NCI-H2171 treated with DMSO at 0.1 percent for 48 hours (cell line): ENCODE measurements around the gene GJB5.

Source experiments
- DNase-seq: peaks from one replicate; lab custom pipeline; 2025; lab: John Stamatoyannopoulos, UW

The GJB5 gene

GRCh38 chr1:34776911-34777310 lies 22.1 kb downstream of the GJB5 start:
- DNase-seq = no peak

GRCh38 chr1:34777519-34778321 lies 22.9 kb downstream of the GJB5 start:
- no peak for DNase-seq

DNA sequence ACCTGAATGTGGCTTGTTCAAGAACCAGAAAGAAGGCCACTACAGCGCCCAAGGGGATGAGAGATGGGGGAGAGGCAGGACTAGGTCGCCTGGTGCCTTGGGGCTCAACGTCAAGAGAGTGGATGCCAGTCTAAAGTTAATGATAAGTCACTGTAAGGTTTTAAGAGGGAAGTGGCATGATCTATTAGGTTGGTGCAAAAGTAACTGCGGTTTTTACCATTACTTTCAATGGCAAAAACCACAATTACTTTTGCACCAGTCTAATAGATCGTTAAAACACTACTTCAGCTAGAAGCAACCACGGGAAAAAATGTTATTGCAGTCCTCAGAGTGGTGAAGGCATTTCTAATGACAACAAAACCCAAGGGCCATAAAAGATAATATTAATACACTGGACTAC lies 23.5 kb downstream of the GJB5 start:
- DNase-seq = no peak

DNA sequence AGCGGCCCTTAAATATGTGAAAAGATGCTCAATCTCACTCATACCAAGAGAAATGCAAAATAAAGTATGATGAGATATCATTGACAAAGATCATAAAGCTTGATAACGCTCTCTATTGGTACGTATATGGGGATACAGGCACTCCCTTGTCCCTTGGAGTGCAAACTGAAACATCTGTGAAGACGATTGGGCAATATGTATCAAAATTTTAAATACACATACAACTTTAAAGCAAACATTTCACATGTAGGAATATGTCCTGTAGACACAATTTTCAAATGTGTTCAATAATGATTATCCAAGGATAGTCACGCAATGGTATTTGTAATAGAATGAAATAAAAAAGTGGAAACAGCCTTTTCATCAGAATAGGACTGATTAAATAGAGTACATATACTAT lies 24.2 kb downstream of the GJB5 start:
- no peak for DNase-seq

- DNase-seq = no peak
Measured at GRCh38 chr1:34779526-34779925, 24.7 kb downstream of the GJB5 start.

GRCh38 chr1:34779962-34780361 lies 25.1 kb downstream of the GJB5 start:
- no peak for DNase-seq

DNA sequence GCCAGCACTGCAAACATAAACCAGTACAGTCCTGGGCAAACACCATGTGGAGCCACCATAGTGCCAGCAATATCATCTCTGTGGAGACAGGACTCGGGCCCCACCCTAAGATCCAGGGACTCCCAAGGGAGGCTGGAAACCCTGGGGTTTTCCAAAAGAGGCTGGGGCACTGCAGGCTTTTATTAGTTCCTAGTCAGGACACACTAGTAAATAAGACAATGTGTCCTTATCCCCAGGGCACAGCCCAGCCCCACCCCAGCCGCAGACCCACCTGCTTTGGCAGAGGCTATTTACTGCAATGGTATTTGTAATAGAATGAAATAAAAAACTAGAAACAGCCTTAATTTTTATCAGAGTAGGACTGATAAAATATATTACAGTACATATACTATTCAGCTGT lies 25.7 kb downstream of the GJB5 start:
- no peak for DNase-seq

GRCh38 chr1:34781071-34781843 lies 26.4 kb downstream of the GJB5 start, which contains the start of gene GJB3:
TSS of gene GJB3 (plus strand) at chr1:34781214. CDS start at chr1:34784763, 3,549 bp downstream.
- no peak for DNase-seq

- no peak for DNase-seq
Measured at GRCh38 chr1:34781844-34782391, 27.1 kb downstream of the GJB5 start.

DNA sequence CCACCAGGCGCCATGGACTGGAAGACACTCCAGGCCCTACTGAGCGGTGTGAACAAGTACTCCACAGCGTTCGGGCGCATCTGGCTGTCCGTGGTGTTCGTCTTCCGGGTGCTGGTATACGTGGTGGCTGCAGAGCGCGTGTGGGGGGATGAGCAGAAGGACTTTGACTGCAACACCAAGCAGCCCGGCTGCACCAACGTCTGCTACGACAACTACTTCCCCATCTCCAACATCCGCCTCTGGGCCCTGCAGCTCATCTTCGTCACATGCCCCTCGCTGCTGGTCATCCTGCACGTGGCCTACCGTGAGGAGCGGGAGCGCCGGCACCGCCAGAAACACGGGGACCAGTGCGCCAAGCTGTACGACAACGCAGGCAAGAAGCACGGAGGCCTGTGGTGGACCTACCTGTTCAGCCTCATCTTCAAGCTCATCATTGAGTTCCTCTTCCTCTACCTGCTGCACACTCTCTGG lies 29.9 kb downstream of the GJB5 start:
- DNase-seq = no peak

DNA sequence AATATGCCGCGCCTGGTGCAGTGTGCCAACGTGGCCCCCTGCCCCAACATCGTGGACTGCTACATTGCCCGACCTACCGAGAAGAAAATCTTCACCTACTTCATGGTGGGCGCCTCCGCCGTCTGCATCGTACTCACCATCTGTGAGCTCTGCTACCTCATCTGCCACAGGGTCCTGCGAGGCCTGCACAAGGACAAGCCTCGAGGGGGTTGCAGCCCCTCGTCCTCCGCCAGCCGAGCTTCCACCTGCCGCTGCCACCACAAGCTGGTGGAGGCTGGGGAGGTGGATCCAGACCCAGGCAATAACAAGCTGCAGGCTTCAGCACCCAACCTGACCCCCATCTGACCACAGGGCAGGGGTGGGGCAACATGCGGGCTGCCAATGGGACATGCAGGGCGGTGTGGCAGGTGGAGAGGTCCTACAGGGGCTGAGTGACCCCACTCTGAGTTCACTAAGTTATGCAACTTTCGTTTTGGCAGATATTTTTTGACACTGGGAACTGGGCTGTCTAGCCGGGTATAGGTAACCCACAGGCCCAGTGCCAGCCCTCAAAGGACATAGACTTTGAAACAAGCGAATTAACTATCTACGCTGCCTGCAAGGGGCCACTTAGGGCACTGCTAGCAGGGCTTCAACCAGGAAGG lies 30.5 kb downstream of the GJB5 start:
- DNase-seq = no peak

- DNase-seq = no peak
Measured at GRCh38 chr1:34785875-34786470, 31.1 kb downstream of the GJB5 start.

- DNase-seq = peak; percentile 67
Measured at GRCh38 chr1:34786521-34787325, 31.9 kb downstream of the GJB5 start.

- DNase-seq = no peak
Measured at GRCh38 chr1:34787461-34788420, 32.9 kb downstream of the GJB5 start.

- DNase-seq = no peak
Measured at GRCh38 chr1:34790985-34791384, 36.1 kb downstream of the GJB5 start.

DNA sequence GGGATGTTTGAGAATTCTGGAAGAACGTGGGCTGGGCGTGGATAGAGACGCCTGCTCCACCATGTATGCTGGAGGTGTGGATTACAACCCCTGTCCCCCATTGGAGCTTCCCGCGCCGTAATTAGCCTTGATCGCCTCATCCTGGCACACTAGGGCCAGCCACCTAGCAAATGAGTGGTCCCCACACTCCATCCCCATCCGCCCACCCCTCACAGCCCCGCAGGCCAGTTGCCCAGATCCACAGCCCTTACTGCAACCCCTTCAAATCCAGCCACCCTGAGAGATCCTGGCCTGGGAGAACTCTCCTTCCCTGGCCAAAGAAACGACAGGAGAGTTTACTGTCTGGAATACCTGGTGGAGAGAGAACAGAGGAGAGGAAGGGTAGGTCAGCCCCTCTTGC lies 37.6 kb downstream of the GJB5 start:
- DNase-seq = no peak

DNA sequence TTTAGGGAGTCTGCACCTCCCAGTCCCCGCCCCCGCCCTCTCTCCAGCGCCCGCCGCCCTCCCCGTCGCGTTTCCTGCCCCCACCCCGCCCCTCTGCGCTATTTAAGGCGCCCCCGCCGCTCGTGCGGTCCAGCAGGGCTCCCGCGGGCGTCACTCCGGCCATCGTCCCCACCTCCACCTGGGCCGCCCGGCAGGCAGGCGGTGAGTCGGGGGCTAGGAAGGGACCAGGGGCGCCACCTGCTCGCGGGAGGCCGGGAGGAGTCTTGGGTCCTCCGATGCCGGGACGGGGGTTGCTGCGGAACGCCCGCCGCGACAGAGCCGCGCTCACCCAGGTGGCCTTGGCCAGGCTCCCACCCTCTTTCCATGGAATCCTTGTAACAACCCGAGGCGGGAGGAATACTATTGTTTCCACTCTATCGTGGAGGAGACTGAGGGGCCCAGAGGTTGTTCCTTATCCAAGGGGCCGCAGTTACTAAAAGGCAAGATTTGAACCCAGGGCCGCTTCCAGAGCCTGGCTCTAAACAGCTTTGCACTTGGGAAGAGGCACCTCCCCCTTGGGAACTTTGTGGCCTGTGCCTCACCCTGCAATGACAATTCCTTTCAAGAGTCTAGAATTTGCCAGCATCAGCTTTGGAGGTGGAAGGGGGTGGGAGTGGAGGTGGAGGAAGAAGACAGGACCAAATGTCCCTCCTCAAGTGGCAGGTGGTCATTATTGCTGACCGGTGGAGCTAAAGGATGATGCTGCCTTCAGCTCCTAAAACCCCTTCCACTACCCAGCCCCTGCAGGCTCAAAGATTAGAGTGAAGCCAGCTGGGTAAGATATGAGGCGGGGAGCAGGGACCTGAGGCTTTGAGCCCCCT lies 38.3 kb downstream of the GJB5 start, which contains the start of gene GJA4:
Gene GJA4 (plus strand): TSS at position 132 of the 860 bp plus-strand sequence. CDS start 1,215 bp downstream, outside the sequence.
- DNase-seq = no peak

DNA sequence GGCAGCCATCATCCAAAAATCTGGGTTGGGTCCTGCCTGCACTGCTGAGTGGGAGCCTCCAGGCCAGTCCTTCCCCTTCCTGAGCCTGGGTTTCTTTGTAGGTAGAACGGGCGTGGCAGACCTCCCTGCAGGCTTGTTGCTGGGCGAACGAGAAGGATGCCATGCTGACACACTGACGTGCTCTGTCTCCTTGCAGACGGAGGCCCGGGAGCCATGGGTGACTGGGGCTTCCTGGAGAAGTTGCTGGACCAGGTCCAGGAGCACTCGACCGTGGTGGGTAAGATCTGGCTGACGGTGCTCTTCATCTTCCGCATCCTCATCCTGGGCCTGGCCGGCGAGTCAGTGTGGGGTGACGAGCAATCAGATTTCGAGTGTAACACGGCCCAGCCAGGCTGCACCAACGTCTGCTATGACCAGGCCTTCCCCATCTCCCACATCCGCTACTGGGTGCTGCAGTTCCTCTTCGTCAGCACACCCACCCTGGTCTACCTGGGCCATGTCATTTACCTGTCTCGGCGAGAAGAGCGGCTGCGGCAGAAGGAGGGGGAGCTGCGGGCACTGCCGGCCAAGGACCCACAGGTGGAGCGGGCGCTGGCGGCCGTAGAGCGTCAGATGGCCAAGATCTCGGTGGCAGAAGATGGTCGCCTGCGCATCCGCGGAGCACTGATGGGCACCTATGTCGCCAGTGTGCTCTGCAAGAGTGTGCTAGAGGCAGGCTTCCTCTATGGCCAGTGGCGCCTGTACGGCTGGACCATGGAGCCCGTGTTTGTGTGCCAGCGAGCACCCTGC lies 39.3 kb downstream of the GJB5 start:
- no peak for DNase-seq
